Panc1 (cell line): ENCODE measurements around the gene CPA2.

ENCODE experiments used
- POLR2AphosphoS5 ChIP-seq: IDR thresholded peaks from 2 replicates; pipeline ENCODE4 v1.6.1; 2012; ENCODE audit warnings: mild to moderate bottlenecking, low read depth, low read length, moderate library complexity
- TCF7L2 ChIP-seq: IDR thresholded peaks from 2 replicates; pipeline ENCODE4 v1.6.1; 2011; ENCODE audit warnings: mild to moderate bottlenecking, low read depth, low read length, inconsistent platforms
- TF ChIP-seq, protein P1 (sequence below): fragments of 450-650 bp; IDR thresholded peaks from 2 replicates; pipeline ENCODE4 v1.5.1; 2017; ENCODE audit warnings: mild to moderate bottlenecking
- TF ChIP-seq, protein P2 (sequence below), 2 experiments: IDR thresholded peaks; 2 replicates each; pipeline ENCODE4 v1.6.1; 2011 to 2012; ENCODE audit warnings: low read depth in 2 of 2, control low read depth in 1 of 2, low read length in 1 of 2, mild to moderate bottlenecking in 1 of 2, moderate library complexity in 1 of 2; ENCODE audit not compliant: insufficient read depth in 1 of 2

- TF ChIP-seq TCF7L2 (no peak), POLR2AphosphoS5 (no peak)
- TF ChIP-seq, protein P1, sequence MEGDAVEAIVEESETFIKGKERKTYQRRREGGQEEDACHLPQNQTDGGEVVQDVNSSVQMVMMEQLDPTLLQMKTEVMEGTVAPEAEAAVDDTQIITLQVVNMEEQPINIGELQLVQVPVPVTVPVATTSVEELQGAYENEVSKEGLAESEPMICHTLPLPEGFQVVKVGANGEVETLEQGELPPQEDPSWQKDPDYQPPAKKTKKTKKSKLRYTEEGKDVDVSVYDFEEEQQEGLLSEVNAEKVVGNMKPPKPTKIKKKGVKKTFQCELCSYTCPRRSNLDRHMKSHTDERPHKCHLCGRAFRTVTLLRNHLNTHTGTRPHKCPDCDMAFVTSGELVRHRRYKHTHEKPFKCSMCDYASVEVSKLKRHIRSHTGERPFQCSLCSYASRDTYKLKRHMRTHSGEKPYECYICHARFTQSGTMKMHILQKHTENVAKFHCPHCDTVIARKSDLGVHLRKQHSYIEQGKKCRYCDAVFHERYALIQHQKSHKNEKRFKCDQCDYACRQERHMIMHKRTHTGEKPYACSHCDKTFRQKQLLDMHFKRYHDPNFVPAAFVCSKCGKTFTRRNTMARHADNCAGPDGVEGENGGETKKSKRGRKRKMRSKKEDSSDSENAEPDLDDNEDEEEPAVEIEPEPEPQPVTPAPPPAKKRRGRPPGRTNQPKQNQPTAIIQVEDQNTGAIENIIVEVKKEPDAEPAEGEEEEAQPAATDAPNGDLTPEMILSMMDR: no peak
- TF ChIP-seq, protein P2, sequence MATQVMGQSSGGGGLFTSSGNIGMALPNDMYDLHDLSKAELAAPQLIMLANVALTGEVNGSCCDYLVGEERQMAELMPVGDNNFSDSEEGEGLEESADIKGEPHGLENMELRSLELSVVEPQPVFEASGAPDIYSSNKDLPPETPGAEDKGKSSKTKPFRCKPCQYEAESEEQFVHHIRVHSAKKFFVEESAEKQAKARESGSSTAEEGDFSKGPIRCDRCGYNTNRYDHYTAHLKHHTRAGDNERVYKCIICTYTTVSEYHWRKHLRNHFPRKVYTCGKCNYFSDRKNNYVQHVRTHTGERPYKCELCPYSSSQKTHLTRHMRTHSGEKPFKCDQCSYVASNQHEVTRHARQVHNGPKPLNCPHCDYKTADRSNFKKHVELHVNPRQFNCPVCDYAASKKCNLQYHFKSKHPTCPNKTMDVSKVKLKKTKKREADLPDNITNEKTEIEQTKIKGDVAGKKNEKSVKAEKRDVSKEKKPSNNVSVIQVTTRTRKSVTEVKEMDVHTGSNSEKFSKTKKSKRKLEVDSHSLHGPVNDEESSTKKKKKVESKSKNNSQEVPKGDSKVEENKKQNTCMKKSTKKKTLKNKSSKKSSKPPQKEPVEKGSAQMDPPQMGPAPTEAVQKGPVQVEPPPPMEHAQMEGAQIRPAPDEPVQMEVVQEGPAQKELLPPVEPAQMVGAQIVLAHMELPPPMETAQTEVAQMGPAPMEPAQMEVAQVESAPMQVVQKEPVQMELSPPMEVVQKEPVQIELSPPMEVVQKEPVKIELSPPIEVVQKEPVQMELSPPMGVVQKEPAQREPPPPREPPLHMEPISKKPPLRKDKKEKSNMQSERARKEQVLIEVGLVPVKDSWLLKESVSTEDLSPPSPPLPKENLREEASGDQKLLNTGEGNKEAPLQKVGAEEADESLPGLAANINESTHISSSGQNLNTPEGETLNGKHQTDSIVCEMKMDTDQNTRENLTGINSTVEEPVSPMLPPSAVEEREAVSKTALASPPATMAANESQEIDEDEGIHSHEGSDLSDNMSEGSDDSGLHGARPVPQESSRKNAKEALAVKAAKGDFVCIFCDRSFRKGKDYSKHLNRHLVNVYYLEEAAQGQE (IDR thresholded peaks at IDR 0.05; ENCODE audit: insufficient read depth in 1 of 2, low read depth in 2 of 2, low read length in 1 of 2): no peak
These were observed 44.9 kb upstream of the CPA2 start for GRCh38 chr7:130221746-130222145.
